ENCODE results near the gene ARFGAP1. TPM values are rescaled to one million over a fixed set of nuclear protein-coding genes. Genes with fewer than 3 reads are reported as not detected.

Gene ARFGAP1
- total and polyA plus RNA-seq, 2 donors (not counting 3 experiments of a cell fraction or from before 2014, with no cell fraction given): 93.7 to 126 TPM

- POLR2A ChIA-PET: no interaction called here
- no TSS peak for BruUV-seq (replicated peaks)
- dilution Hi-C loops (cut with MboI; ENCODE audit: extremely low pct_ligation_motif_present, low sequenced_read_pairs): no loop called here
- H3K4me2 ChIP-seq (ENCODE audit: insufficient read depth, low read length): no peak overlapping the region
- no peaks in the 10 kb centered on the region for H3K9me1 ChIP-seq (replicated peaks; ENCODE audit: control insufficient read depth, extremely low read depth, insufficient read depth, low read length)
- TF ChIP-seq MYC (IDR thresholded peaks at IDR 0.05; ENCODE audit: low read depth, low read length): no peak
- no peak for TF ChIP-seq EZH2 (IDR thresholded peaks at IDR 0.05; ENCODE audit: borderline replicate concordance, low read depth, low read length, severe bottlenecking)
- no peak for TF ChIP-seq GATA2 (IDR thresholded peaks at IDR 0.05; ENCODE audit: insufficient read depth, insufficient read length, low read depth, low read length)
- no peak for FAIRE-seq
- H3K9ac ChIP-seq (replicated peaks; ENCODE audit: extremely low read depth, insufficient read depth, low read length): no peak overlapping the region
- H3K9me3 ChIP-seq (replicated peaks; ENCODE audit: control insufficient read depth, insufficient read depth, low read length): no peaks in the 10 kb centered on the region
- peaks cover 35 to 37% of the 10 kb centered on the region in 2 experiments for H3K27me3 ChIP-seq (ENCODE audit: control insufficient read depth in 2 of 2, insufficient read depth in 2 of 2, low read length in 2 of 2)
- no peaks in the 10 kb centered on the region for H3K36me3 ChIP-seq (ENCODE audit: control insufficient read depth in 2 of 2, extremely low read depth in 1 of 2, insufficient read depth in 2 of 2, low read length in 2 of 2)
- no peaks in the 10 kb centered on the region for H3K4me1 ChIP-seq (ENCODE audit: control insufficient read depth, extremely low read depth, insufficient read depth, low read length)
- DNase-seq (ENCODE audit: low read depth, low spot score): no peak
- H3K79me2 ChIP-seq (ENCODE audit: control insufficient read depth, insufficient read depth, low read length): no peaks in the 10 kb centered on the region
- no peak overlapping the region for H3K4me3 ChIP-seq (replicated peaks in 1 of 3; ENCODE audit: insufficient read depth in 1 of 3, low read depth in 1 of 3, low read length in 3 of 3)
- H2AFZ ChIP-seq (ENCODE audit: low read depth, low read length): no peak overlapping the region
- H3K27ac ChIP-seq (ENCODE audit: insufficient read depth, low read depth, low read length): no peak overlapping the region
- CTCF ChIA-PET: interaction anchor here (5.0 kb wide), 1 partner anchor 29 kb away, joined by 36 read pairs; no protein-coding TSS in a partner anchor
- intact Hi-C loops (cut with micrococcal nuclease): no loop called here
- H4K20me1 ChIP-seq (replicated peaks; ENCODE audit: control insufficient read depth, extremely low read depth, insufficient read depth, low read length): no peaks in the 10 kb centered on the region
Observed at GRCh38 chr20:63253065-63253437, 19.6 kb upstream of the ARFGAP1 start.

- dilution Hi-C loops (cut with MboI; ENCODE audit: extremely low pct_ligation_motif_present, low sequenced_read_pairs): no loop called here
Observed at GRCh38 chr20:63253438-63254231, 19.0 kb upstream of the ARFGAP1 start.

More at GRCh38 chr20:63253438-63254231, 19.0 kb upstream of the ARFGAP1 start:
- intact Hi-C loops (cut with micrococcal nuclease): no loop called here
- FAIRE-seq: no peak
- Histone ChIP-seq H3K9me1 (replicated peaks; ENCODE audit: control insufficient read depth, extremely low read depth, insufficient read depth, low read length) (no peaks in the 10 kb centered on the region), H2AFZ (ENCODE audit: low read depth, low read length) (no peak overlapping the region), H3K9ac (replicated peaks; ENCODE audit: extremely low read depth, insufficient read depth, low read length) (no peak overlapping the region), H3K4me3 (replicated peaks in 1 of 3; ENCODE audit: insufficient read depth in 1 of 3, low read depth in 1 of 3, low read length in 3 of 3) (no peak overlapping the region), H3K27ac (ENCODE audit: insufficient read depth, low read depth, low read length) (no peak overlapping the region), H3K36me3 (ENCODE audit: control insufficient read depth in 2 of 2, extremely low read depth in 1 of 2, insufficient read depth in 2 of 2, low read length in 2 of 2) (no peaks in the 10 kb centered on the region), H3K79me2 (ENCODE audit: control insufficient read depth, insufficient read depth, low read length) (no peaks in the 10 kb centered on the region), H3K27me3 (ENCODE audit: control insufficient read depth in 2 of 2, insufficient read depth in 2 of 2, low read length in 2 of 2) (peaks cover 35 to 37% of the 10 kb centered on the region in 2 experiments), H3K4me2 (ENCODE audit: insufficient read depth, low read length) (no peak overlapping the region), H3K4me1 (ENCODE audit: control insufficient read depth, extremely low read depth, insufficient read depth, low read length) (no peaks in the 10 kb centered on the region), H3K9me3 (replicated peaks; ENCODE audit: control insufficient read depth, insufficient read depth, low read length) (no peaks in the 10 kb centered on the region), H4K20me1 (replicated peaks; ENCODE audit: control insufficient read depth, extremely low read depth, insufficient read depth, low read length) (no peaks in the 10 kb centered on the region)
- CTCF ChIA-PET: interaction anchor here (5.0 kb wide), 1 partner anchor 30 kb away, joined by 36 read pairs; no protein-coding TSS in a partner anchor
- no peak for DNase-seq (ENCODE audit: low read depth, low spot score)
- TF ChIP-seq POLR2AphosphoS5 (IDR thresholded peaks at IDR 0.05; ENCODE audit: insufficient read depth, low read depth, low read length) (no peak), EZH2 (IDR thresholded peaks at IDR 0.05; ENCODE audit: borderline replicate concordance, low read depth, low read length, severe bottlenecking) (peak; percentile 59)
- POLR2A ChIA-PET: interaction anchor here (1.0 kb wide), 1 partner anchor 11 kb away, joined by 3 read pairs; no protein-coding TSS in a partner anchor
- BruUV-seq (replicated peaks): no TSS peak
